B cell (primary cell): ENCODE data around the gene RGS6.

Experiments used
- EZH2 ChIP-seq: IDR thresholded peaks from 2 replicates; pipeline ENCODE4 v1.6.1; 2012; ENCODE audit warnings: borderline replicate concordance, low read depth, mild to moderate bottlenecking, moderate library complexity, low read length; ENCODE audit not compliant: insufficient read depth, poor library complexity, severe bottlenecking
- TF ChIP-seq, protein P1 (sequence below): fragments of 200-600 bp; IDR thresholded peaks from one replicate; pipeline ENCODE4 v1.8.0; 2022; ENCODE audit warnings: antibody characterized with exemption, mild to moderate bottlenecking

DNA sequence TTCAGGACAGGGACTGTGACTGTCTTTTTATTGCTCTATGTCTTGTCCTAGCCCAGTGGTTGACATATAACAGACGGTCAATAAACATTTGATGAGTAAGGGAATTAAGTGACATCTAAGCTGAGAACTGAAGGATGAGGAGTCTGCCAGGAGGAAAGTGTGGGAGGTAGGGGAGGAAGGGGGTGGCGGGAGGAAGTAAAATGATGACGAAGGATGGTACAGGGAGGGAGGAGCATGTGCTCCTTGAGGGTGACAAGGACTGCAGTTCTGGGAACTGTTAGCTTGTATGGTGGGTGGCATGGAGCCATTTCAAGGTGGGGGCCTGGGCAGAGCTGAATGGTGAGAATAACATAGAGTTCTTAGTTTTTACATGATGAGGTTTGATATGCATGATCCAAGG lies 64.4 kb downstream of the RGS6 start:
- TF ChIP-seq, protein P1, sequence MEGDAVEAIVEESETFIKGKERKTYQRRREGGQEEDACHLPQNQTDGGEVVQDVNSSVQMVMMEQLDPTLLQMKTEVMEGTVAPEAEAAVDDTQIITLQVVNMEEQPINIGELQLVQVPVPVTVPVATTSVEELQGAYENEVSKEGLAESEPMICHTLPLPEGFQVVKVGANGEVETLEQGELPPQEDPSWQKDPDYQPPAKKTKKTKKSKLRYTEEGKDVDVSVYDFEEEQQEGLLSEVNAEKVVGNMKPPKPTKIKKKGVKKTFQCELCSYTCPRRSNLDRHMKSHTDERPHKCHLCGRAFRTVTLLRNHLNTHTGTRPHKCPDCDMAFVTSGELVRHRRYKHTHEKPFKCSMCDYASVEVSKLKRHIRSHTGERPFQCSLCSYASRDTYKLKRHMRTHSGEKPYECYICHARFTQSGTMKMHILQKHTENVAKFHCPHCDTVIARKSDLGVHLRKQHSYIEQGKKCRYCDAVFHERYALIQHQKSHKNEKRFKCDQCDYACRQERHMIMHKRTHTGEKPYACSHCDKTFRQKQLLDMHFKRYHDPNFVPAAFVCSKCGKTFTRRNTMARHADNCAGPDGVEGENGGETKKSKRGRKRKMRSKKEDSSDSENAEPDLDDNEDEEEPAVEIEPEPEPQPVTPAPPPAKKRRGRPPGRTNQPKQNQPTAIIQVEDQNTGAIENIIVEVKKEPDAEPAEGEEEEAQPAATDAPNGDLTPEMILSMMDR = no peak
- no peak for TF ChIP-seq EZH2
